NB4 (cell line): ENCODE measurements around the gene SARNP.

ENCODE experiments used
- DNase-seq: peaks from one replicate; pipeline ENCODE4 v3.0.0; 2010; ENCODE audit warnings: low read depth
- H3K4me3 ChIP-seq: one replicate; pipeline ENCODE4 v1.5.1; 2011; ENCODE audit warnings: mild to moderate bottlenecking, low read depth, low read length, moderate library complexity
- CTCF ChIP-seq: IDR thresholded peaks from one replicate; pipeline ENCODE4 v1.5.1; 2012; ENCODE audit warnings: low read depth, low read length
- MAX ChIP-seq: IDR thresholded peaks from 2 replicates; pipeline ENCODE4 v1.6.1; 2011; ENCODE audit warnings: low read depth, low read length
- MYC ChIP-seq: IDR thresholded peaks from 2 replicates; pipeline ENCODE4 v1.6.1; 2011; ENCODE audit warnings: low read depth, low read length
- POLR2A ChIP-seq: IDR thresholded peaks from 2 replicates; pipeline ENCODE4 v1.6.1; 2011; ENCODE audit warnings: mild to moderate bottlenecking; ENCODE audit not compliant: insufficient read length; ENCODE audit errors: extremely low read depth

The SARNP gene

GRCh38 chr12:55743406-55744339 is 73.9 kb downstream of the SARNP start:
- peak; percentile 90 for DNase-seq
- peak overlapping the region; percentile 75 for H3K4me3 ChIP-seq
- TF ChIP-seq CTCF (peak; percentile 15), MAX (peak; percentile 44), MYC (0 out of 2 replicates have a peak, but pooled peaks have one; percentile 24), POLR2A (no peak)

GRCh38 chr12:55742719-55743405 is 74.7 kb downstream of the SARNP start, which contains the start of gene GDF11:
Gene GDF11, plus strand, starts transcription at chr12:55743122. Its CDS starts 195 bp downstream, at chr12:55743317.
- peak; percentile 84 for DNase-seq
- H3K4me3 ChIP-seq, result peak within 1 kb of the TSS; percentile 75
- no peak for TF ChIP-seq MAX
- no peak for TF ChIP-seq CTCF
- TF ChIP-seq POLR2A, result no peak
- no peak for TF ChIP-seq MYC

- TF ChIP-seq MAX, result no peak
- TF ChIP-seq MYC, result no peak
- TF ChIP-seq CTCF, result no peak
- TF ChIP-seq POLR2A, result no peak
- peak overlapping the region; percentile 3 for H3K4me3 ChIP-seq
- no peak for DNase-seq
Observed at GRCh38 chr12:55741931-55742680, 75.4 kb downstream of the SARNP start.

- H3K4me3 ChIP-seq, result peak overlapping the region; percentile 75
- no peak for DNase-seq
- TF ChIP-seq POLR2A (no peak), MYC (no peak), MAX (no peak), CTCF (no peak)
Observed at GRCh38 chr12:55739025-55739378, 78.5 kb downstream of the SARNP start.

GRCh38 chr12:55738123-55739024 is 79.2 kb downstream of the SARNP start:
- peak; percentile 92 for DNase-seq
- TF ChIP-seq POLR2A (peak; percentile 21), CTCF (peak; percentile 78), MAX (peak; percentile 35), MYC (0 out of 2 replicates have a peak, but pooled peaks have one; percentile 21)
- H3K4me3 ChIP-seq, result peak overlapping the region; percentile 75
